GM23248 (cell line): Measurements from ENCODE around the gene SLIT3. TPM values are rescaled to one million over a fixed set of nuclear protein-coding genes. Genes with fewer than 3 reads are reported as not detected.

Experiments
- DNase-seq: peaks from one replicate; pipeline ENCODE4 v3.0.0-alpha.2; 2015
- H2AFZ ChIP-seq: fragments of 200-600 bp; sonication (generic); 2 replicates; pipeline ENCODE4 v1.6.1; 2016; ENCODE audit warnings: antibody characterized with exemption
- H3F3A ChIP-seq: fragments of 200-600 bp; sonication (generic); 2 replicates; pipeline ENCODE4 v1.6.1; 2016; ENCODE audit warnings: mild to moderate bottlenecking, antibody characterized with exemption, mixed run types; ENCODE audit not compliant: insufficient read depth
- H3K27ac ChIP-seq: fragments of 200-600 bp; sonication (generic); 2 replicates; pipeline ENCODE4 v1.5.1; 2016; ENCODE audit warnings: mild to moderate bottlenecking
- H3K27me3 ChIP-seq: fragments of 200-600 bp; sonication (generic); replicated peaks from 2 replicates; pipeline ENCODE4 v1.6.1; 2016; ENCODE audit warnings: mild to moderate bottlenecking; ENCODE audit not compliant: insufficient read depth
- H3K36me3 ChIP-seq: fragments of 200-600 bp; sonication (generic); 2 replicates; pipeline ENCODE4 v1.6.1; 2016; ENCODE audit warnings: low read depth, mild to moderate bottlenecking
- H3K4me1 ChIP-seq: fragments of 200-600 bp; sonication (generic); 2 replicates; pipeline ENCODE4 v1.6.1; 2016; ENCODE audit warnings: mild to moderate bottlenecking; ENCODE audit not compliant: insufficient read depth
- H3K4me2 ChIP-seq: fragments of 200-600 bp; sonication (generic); one replicate; pipeline ENCODE4 v1.6.1; 2016; ENCODE audit warnings: mild to moderate bottlenecking; ENCODE audit not compliant: unreplicated experiment
- H3K4me3 ChIP-seq: fragments of 200-600 bp; sonication (generic); 2 replicates; pipeline ENCODE4 v1.5.1; 2016; ENCODE audit warnings: mild to moderate bottlenecking
- H3K79me2 ChIP-seq: fragments of 200-600 bp; sonication (generic); 2 replicates; pipeline ENCODE4 v1.6.1; 2016; ENCODE audit warnings: mild to moderate bottlenecking; ENCODE audit not compliant: insufficient read depth
- H3K9ac ChIP-seq: fragments of 200-600 bp; sonication (generic); 2 replicates; pipeline ENCODE4 v1.6.1; 2016; ENCODE audit warnings: mild to moderate bottlenecking
- H3K9me2 ChIP-seq: fragments of 200-600 bp; sonication (generic); 2 replicates; pipeline ENCODE4 v1.6.1; 2016; ENCODE audit warnings: mixed run types, mild to moderate bottlenecking, moderate library complexity; ENCODE audit not compliant: insufficient read depth
- H3K9me3 ChIP-seq: fragments of 200-600 bp; sonication (generic); one replicate; pipeline ENCODE4 v1.6.1; 2017; ENCODE audit warnings: low read depth
- H4K20me1 ChIP-seq: fragments of 200-600 bp; sonication (generic); 2 replicates; pipeline ENCODE4 v1.6.0; 2016; ENCODE audit not compliant: insufficient read depth
- EZH2 ChIP-seq: fragments of 200-600 bp; sonication (generic); IDR thresholded peaks from 2 replicates; pipeline ENCODE4 v1.6.1; 2018; ENCODE audit warnings: antibody characterized with exemption, mild to moderate bottlenecking; ENCODE audit not compliant: insufficient read depth, poor library complexity, severe bottlenecking
- EZH2phosphoT487 ChIP-seq: fragments of 200-600 bp; sonication (generic); IDR thresholded peaks from 2 replicates; pipeline ENCODE4 v1.6.1; 2018; ENCODE audit warnings: antibody characterized with exemption, moderate library complexity, mild to moderate bottlenecking, low read depth; ENCODE audit not compliant: insufficient read depth
- WGBS, 2 experiments: methylation state at CpG; one replicate each; pipeline ENCODE4 v1.1.6; 2015 to 2017; ENCODE audit warnings: low lambda C conversion rate in 2 of 2, low coverage in 1 of 2; ENCODE audit errors: missing lambda C conversion rate in 2 of 2; 5-methylcytosine and 5-hydroxymethylcytosine counted together
- in situ Hi-C: fragments of 300-500 bp; cut with MboI; formaldehyde crosslinking; loops from 2 replicates; pipeline ENCODE4 v1.15.0; 2020
- polyA plus RNA-seq: library from polyadenylated mRNA; unstranded; fragments of >200 nt; fragmentation: Nextera tagmentation; extraction: Ambion mirVana; gene quantifications from 2 replicates; pipeline ENCODE4 v1.2.1, GENCODE V29; 2016
- total RNA-seq: library from RNA; depleted of rRNA; stranded (reverse); fragments of >200 nt; shearing (Covaris generic); gene quantifications from 2 replicates; pipeline ENCODE4 v1.2.3, GENCODE V29; 2014

Gene SLIT3
- total and polyA plus RNA-seq, 2 experiments from 2014 or later, result 61.9 to 100 TPM

GRCh38 chr5:169103586-169104181 lies 197.3 kb downstream of the SLIT3 start:
- Histone ChIP-seq H3K9me3 (no peaks in the 10 kb centered on the region), H3K9ac (no peak overlapping the region), H3K27ac (no peak overlapping the region), H3K79me2 (no peaks in the 10 kb centered on the region), H3K4me1 (peaks cover 16% of the 10 kb centered on the region), H3F3A (0 out of 2 replicates have a peak, but pooled peaks cover 7% of the 10 kb centered on the region), H3K36me3 (no peaks in the 10 kb centered on the region), H3K4me2 (no peak overlapping the region), H2AFZ (no peak overlapping the region), H3K4me3 (no peak overlapping the region), H3K9me2 (no peaks in the 10 kb centered on the region), H3K27me3 (no peaks in the 10 kb centered on the region), H4K20me1 (no peaks in the 10 kb centered on the region)
- in situ Hi-C loops, result no loop called here
- no peak for TF ChIP-seq EZH2
- TF ChIP-seq EZH2phosphoT487, result no peak
- no peak for DNase-seq
- WGBS, 2 experiments, result 70 to 75% methylated on average over 11 of the region's 11 CpGs

DNA sequence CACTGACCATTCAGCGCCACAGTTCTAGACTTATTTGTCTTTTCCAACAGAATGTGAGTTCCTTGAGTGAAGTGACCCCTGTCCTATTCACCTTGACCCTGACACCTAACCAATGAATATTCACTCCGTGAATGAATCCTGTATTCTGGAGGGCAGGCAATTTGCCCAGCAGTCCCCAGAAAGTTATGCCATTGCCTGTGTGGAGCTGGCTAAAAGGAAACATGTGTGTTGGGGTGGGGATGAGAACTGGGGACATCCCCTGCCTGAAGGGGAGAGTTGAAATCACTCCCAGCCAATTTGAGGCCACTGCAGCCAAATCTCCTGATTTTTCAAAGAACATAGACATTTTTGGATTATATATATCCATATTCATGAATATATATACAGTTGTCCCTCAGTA lies 199.0 kb downstream of the SLIT3 start:
- Histone ChIP-seq H3K4me1 (peaks cover 24% of the 10 kb centered on the region), H3K9me3 (no peaks in the 10 kb centered on the region), H4K20me1 (no peaks in the 10 kb centered on the region), H3K27me3 (no peaks in the 10 kb centered on the region), H3K4me2 (no peak overlapping the region), H3F3A (0 out of 2 replicates have a peak, but pooled peaks cover 7% of the 10 kb centered on the region), H3K36me3 (no peaks in the 10 kb centered on the region), H3K4me3 (no peak overlapping the region), H3K27ac (no peak overlapping the region), H3K9ac (no peak overlapping the region), H2AFZ (no peak overlapping the region), H3K79me2 (no peaks in the 10 kb centered on the region), H3K9me2 (no peaks in the 10 kb centered on the region)
- DNase-seq, result no peak
- WGBS, 2 experiments, result 70 to 73% methylated on average over 2 of the region's 2 CpGs
- TF ChIP-seq EZH2phosphoT487, result no peak
- no peak for TF ChIP-seq EZH2
- in situ Hi-C loops, result no loop called here

GRCh38 chr5:169100735-169101075 lies 200.2 kb downstream of the SLIT3 start:
- WGBS, 2 experiments, result 2 to 11% methylated on average over 2 of the region's 2 CpGs
- H3K79me2 ChIP-seq, result no peaks in the 10 kb centered on the region
- H3K4me2 ChIP-seq, result peak overlapping the region; percentile 20
- no peak overlapping the region for H3K27ac ChIP-seq
- TF ChIP-seq EZH2 (no peak), EZH2phosphoT487 (no peak)
- in situ Hi-C loops, result no loop called here
- H2AFZ ChIP-seq, result no peak overlapping the region
- no peaks in the 10 kb centered on the region for H3K36me3 ChIP-seq
- H4K20me1 ChIP-seq, result no peaks in the 10 kb centered on the region
- no peaks in the 10 kb centered on the region for H3K9me2 ChIP-seq
- H3K9me3 ChIP-seq, result no peaks in the 10 kb centered on the region
- H3K4me3 ChIP-seq, result no peak overlapping the region
- no peak overlapping the region for H3K9ac ChIP-seq
- peaks cover 11% of the 10 kb centered on the region for H3F3A ChIP-seq
- DNase-seq, result peak; percentile 90
- H3K27me3 ChIP-seq, result no peaks in the 10 kb centered on the region
- peaks cover 30% of the 10 kb centered on the region for H3K4me1 ChIP-seq

DNA sequence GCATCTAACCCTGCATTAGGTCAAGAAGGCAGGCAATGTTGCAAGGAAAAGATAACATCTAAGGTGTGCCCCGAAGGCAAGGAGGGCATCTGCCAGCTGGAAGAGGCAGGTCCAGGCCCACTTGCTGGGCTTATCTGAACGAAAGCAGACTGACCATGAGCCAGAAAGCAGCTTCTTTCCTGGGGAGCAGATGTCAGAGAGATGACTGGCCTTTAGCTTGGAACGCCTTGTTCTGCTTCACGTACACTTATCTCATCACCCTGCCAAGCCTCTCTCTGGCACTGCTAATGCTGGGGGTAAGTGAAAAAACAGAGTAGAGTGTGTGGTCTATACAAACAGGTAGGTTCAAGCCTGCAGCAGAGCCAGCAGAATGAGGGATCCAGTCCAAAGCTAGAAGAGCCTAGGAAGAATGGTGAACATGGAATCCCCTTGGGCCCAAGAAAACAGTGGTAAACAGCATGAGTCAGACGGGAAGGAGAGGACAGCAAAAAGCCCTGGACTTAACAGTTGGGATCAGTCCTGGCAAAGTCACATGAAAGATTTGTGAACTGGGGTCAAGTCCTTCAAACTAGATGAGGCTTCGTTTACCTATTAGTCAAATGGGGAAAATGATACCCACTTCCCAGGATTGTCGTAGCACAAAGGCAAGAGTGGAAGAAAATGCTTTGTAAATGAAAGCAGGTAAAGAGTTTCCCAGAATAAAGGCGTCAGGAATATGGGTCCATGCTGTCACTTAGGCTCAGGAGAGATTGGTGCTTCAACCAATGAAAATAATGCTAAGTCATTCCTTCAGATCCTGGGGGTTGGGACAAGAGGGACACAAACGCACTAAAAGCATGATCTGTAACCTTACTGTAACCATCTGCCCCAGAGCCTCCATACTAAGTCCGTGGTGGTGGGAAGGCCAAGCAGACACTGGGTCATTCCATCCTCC lies 200.9 kb downstream of the SLIT3 start:
- Histone ChIP-seq H3K27ac (no peak overlapping the region), H3K79me2 (no peaks in the 10 kb centered on the region), H3K27me3 (no peaks in the 10 kb centered on the region), H3K4me1 (peaks cover 37% of the 10 kb centered on the region), H4K20me1 (no peaks in the 10 kb centered on the region), H3F3A (peaks cover 17% of the 10 kb centered on the region), H3K9ac (no peak overlapping the region), H3K4me2 (peak overlapping the region; percentile 20), H3K36me3 (no peaks in the 10 kb centered on the region), H3K4me3 (no peak overlapping the region), H3K9me3 (no peaks in the 10 kb centered on the region), H2AFZ (no peak overlapping the region), H3K9me2 (no peaks in the 10 kb centered on the region)
- in situ Hi-C loops, result no loop called here
- WGBS, 2 experiments, result 43 to 53% methylated on average over 10 of the region's 10 CpGs
- peak; percentile 69 for DNase-seq
- TF ChIP-seq EZH2 (no peak), EZH2phosphoT487 (no peak)
